ENCODE measurements around the gene PRR33.
A peak's percentile ranks its signal among the peaks of the same experiment; 100 is the strongest.

The PRR33 gene

DNA sequence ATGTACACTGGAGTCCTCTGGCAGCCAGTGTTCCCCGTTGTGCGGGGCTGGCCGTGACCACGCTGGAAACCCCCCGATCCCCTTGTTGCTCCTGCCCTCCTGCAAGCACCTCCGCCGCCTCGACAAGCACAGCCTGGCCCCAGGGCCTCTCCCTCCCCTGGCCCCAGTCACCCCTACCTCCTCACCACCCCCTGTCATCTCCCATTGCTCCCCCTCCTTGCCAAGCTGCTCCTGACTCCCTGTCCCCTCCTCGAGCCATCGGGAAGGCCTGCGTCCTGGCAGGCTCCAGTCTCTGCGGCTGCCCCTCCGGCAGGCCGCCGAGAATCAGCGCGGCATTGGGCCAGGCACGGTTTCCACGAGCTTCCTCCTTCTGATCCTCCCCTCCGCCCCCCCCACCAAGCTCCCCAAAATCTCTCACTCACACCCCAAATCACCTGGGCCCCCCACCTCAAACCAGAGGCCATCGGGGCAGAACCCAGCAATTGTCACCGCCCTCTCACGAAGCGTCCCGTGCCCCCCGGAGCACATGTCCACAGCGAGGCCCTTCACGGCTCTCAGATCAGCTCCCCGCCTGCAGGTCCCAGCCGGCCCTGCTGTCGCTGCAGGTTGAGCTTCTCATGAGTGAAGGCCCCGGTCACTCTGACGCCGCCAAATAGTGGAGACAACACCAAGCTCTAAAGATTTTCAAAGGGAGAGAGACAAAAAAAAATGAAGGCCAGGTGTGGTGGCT lies 44.5 kb downstream of the PRR33 start:
- no peak for DNase-seq (ENCODE audit: low read depth in 2 of 2)

GRCh38 chr11:1846453-1846932 lies 45.2 kb downstream of the PRR33 start:
- no peak for DNase-seq (ENCODE audit: low read depth in 2 of 2)

GRCh38 chr11:1845561-1846452 lies 45.9 kb downstream of the PRR33 start:
- DNase-seq (ENCODE audit: low read depth in 2 of 2): no peak

GRCh38 chr11:1845095-1845429 lies 46.6 kb downstream of the PRR33 start:
- no peak for DNase-seq (ENCODE audit: low read depth in 2 of 2)

- DNase-seq (ENCODE audit: low read depth in 2 of 2): peak in 1 of 2 donors; percentile 10
Observed at GRCh38 chr11:1844221-1845094, 47.2 kb downstream of the PRR33 start.

GRCh38 chr11:1843796-1844195 lies 47.9 kb downstream of the PRR33 start:
- no peak for DNase-seq (ENCODE audit: low read depth in 2 of 2)

GRCh38 chr11:1843098-1843473 lies 48.6 kb downstream of the PRR33 start:
- DNase-seq (ENCODE audit: low read depth in 2 of 2): no peak

DNA sequence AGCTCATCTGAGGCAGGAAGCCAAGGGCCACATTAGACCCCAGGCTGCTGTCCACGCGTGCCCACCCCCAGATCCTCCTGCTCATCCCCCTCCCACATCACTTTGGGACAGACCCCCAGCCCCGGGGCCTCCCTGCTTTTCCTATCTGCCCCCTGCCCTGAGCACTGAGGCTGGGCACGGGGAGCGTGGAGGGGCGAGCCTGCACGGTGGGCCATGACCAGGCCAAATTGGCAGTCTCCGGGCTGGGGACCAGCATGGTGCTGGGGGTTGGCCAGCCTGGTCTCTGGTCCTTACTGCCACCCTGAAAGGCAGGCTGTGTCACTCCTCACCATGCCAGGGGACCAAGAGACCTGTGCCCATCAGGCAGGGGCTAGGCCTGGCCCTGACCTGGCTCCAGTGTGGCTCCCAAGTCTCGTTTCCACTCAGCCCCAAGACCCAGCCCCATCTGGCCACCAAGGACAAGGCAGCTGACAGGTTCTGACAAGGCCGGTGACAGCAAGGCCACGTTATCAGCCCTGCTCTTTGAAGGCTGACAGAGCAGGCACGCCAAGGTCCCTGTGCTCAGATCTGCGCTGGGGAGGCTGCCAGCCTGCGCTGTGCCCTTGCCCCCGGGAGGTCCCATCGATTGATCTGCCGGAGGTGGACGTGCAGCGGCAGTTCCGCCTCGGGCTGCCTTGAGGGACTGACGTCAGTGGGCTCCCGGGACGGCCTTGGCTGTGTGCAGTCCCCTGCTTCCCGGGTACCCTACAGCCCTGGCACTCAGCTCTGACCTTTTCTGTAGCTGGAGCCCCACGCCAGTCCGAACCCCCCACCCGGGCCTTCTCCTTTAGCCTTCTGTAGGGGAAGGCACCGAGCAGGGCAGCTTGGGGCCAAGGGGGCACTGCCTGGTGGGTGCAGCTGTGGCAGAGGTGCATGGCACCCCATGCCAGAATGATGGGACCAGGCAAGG lies 49.3 kb downstream of the PRR33 start:
- DNase-seq (ENCODE audit: low read depth in 2 of 2): no peak

- DNase-seq (ENCODE audit: low read depth in 2 of 2): no peak
Observed at GRCh38 chr11:1841511-1842148, 50.1 kb downstream of the PRR33 start.

DNA sequence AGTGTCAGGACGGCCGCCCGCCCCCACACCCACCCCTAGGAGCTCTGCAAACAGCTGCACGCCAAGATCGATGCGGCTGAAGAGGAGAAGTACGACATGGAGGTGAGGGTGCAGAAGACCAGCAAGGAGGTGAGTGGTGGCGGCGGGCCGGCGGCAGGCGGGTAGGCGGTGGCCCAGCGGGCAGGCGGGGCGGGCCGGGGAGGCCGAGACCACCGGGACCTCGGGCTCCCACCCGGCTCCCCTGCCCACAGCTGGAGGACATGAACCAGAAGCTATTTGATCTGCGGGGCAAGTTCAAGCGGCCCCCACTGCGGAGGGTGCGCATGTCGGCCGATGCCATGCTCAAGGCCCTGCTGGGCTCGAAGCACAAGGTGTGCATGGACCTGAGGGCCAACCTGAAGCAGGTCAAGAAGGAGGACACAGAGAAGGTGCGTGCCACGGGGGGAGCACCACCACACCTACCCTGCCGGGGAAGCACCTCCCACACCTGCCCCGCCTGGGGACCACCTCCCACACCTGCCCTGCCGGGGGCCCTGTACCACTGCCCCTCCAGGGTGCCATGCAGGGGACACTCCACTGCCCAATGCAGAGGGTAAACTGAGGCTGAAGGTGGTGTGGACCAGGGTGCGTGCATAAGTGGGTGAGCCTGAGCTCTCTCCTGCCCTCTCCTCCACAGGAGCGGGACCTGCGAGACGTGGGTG lies 50.8 kb downstream of the PRR33 start:
- DNase-seq (ENCODE audit: low read depth in 2 of 2): no peak

GRCh38 chr11:1839924-1840779 lies 51.5 kb downstream of the PRR33 start:
- no peak for DNase-seq (ENCODE audit: low read depth in 2 of 2)

GRCh38 chr11:1839204-1839923 lies 52.3 kb downstream of the PRR33 start:
- DNase-seq (ENCODE audit: low read depth in 2 of 2): no peak

DNA sequence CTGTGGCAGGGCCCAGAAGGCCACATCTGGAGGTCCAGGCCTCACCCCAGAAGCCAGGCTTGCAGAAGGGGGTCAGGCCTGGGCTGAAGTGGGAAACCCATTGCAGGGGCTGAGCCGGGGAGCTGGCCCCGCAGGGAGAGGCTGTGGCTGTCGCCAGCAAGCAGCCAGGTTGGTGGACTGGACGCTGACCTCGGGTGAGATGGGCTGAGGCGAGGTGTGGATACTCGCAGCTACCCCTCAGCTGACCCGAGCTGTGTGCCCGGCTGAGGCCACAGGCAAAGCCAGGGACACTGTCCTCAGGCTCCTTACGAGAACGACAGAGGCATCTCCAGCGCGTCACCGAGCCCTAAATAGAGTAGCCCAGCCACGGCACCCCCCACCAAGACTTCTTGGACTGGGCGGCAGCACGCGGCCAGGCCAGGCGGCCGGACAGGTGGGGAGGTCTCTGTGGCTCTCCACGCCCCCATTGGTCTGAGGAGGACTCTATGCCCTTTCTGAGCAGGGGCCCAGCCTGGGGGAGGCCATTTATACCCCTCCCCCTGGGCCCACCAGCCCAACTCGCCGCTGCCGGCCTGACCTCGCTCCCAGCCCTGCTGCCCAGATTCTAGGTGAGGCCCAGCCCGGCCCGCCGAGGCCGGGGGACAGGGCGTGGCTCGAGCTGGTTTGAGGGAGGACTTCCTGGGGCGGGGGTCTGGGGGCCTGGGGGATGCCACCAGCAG lies 53.1 kb downstream of the PRR33 start, which contains the start of gene TNNI2:
TSS of gene TNNI2 (plus strand) at position 556 of the 719 bp plus-strand sequence. CDS start 716 bp downstream, outside the sequence.
- no peak for DNase-seq (ENCODE audit: low read depth in 2 of 2)

All from stimulated activated CD4-positive, alpha-beta T cell treated with anti-CD3 and anti-CD28 coated beads, Interleukin-1b, Interleukin-23, amount 100 ng/mL, for 1 hour (primary cell).